Heart right ventricle (tissue), 16 donors: ENCODE data around the gene LDLRAD1. TPM values are rescaled to one million over a fixed set of nuclear protein-coding genes. Genes with fewer than 3 reads are reported as not detected.
"Not testable (repeated sequence)": the region's sequence is repeated elsewhere in the genome, so short reads cannot be mapped to it uniquely, and the experiment has no call there.

ENCODE experiments used
- ATAC-seq, 8 donors: fragments of 200-7000 bp; cut with Tn5 transposase; one replicate each; pipeline ENCODE4 v1.9.1; 2020; ENCODE audit warnings: mild to moderate bottlenecking in 8 of 8, moderate library complexity in 8 of 8, moderate number of reproducible peaks in 1 of 8
- DNase-seq, 2 donors: peaks; one replicate each; pipeline ENCODE4 v3.0.0-alpha.2; 2020
- H3K27ac ChIP-seq, 10 donors: fragments of 200-600 bp; sonication (generic) in 2 of 10; one replicate each; pipeline versions ENCODE4 v1.5.0 to v1.8.0; 2020 to 2022; ENCODE audit warnings: mild to moderate bottlenecking in 3 of 10
- H3K27me3 ChIP-seq, 7 donors: fragments of 200-600 bp; one replicate each; pipeline ENCODE4 v1.8.0; 2021 to 2022; ENCODE audit warnings: mild to moderate bottlenecking in 2 of 7
- H3K36me3 ChIP-seq, 9 donors: fragments of 200-600 bp; sonication (generic) in 1 of 9; one replicate each; pipeline versions ENCODE4 v1.5.0 to v1.8.0; 2020 to 2022; ENCODE audit warnings: mild to moderate bottlenecking in 2 of 9
- H3K4me1 ChIP-seq, 9 donors: fragments of 200-600 bp; sonication (generic) in 1 of 9; one replicate each; pipeline versions ENCODE4 v1.5.0 to v1.8.0; 2020 to 2022; ENCODE audit warnings: mild to moderate bottlenecking in 4 of 9
- H3K4me3 ChIP-seq, 10 donors: fragments of 200-600 bp; sonication (generic) in 2 of 10; one replicate each; pipeline versions ENCODE4 v1.5.0 to v1.8.0; 2020 to 2022; ENCODE audit warnings: mild to moderate bottlenecking in 7 of 10, moderate library complexity in 2 of 10
- H3K9me3 ChIP-seq, 11 donors: fragments of 200-600 bp in 10 of 11; sonication (generic) in 2 of 11; one replicate each; pipeline versions ENCODE4 v1.5.0 to v1.8.0; 2013 to 2022; ENCODE audit warnings: mild to moderate bottlenecking in 2 of 11, control low read depth in 1 of 11, moderate library complexity in 1 of 11
- WGBS, 2 donors: extraction: QIAGEN DNeasy Blood & Tissue Kit; methylation state at CpG; one replicate each; pipeline ENCODE4 v1.1.7; 2013; ENCODE audit warnings: inconsistent platforms in 1 of 2; 5-methylcytosine and 5-hydroxymethylcytosine counted together
- intact Hi-C, 10 donors: fragments of 100-400 bp; cut with DNase I; formaldehyde crosslinking; loops; one replicate each; pipeline versions ENCODE4 v1.11.1 to v1.14.2; 2022
- polyA plus RNA-seq, 2 donors: library from polyadenylated mRNA; stranded (reverse); fragments of 200-250 nt; gene quantifications; one replicate each; pipeline ENCODE4 v1.2.3, GENCODE V29; 2013
- total RNA-seq, 10 donors: library from RNA; stranded (reverse); fragmentation: NEBNext Ultra II Directional in 3 of 10; extraction: Animal tissue kit (Norgen Biotek cat#: 25700) in 3 of 10; gene quantifications; one replicate each; pipeline versions ENCODE4 v1.2.1 to v1.2.4, GENCODE V29; 2021 to 2023
- TF ChIP-seq, protein P1 (sequence below), 9 donors: fragments of 200-600 bp; sonication (generic) in 2 of 9; IDR thresholded peaks; one replicate each; pipeline versions ENCODE4 v1.5.0 to v1.8.0; 2021 to 2022; ENCODE audit warnings: antibody characterized with exemption in 9 of 9, mild to moderate bottlenecking in 5 of 9, moderate library complexity in 1 of 9
- donor health status: Arrhythmogenic right ventricular cardiomyopathy.
- donor health status: ischemic (EF 13 %, LVEDD 7.1; RV severe dilation, severe dysfunction).
- donor health status: healthy with polysubstance abuse.
- donor health status: DM: no; HTN: yes; CAD: no.
- donor health status: DM: no; HTN: no; CAD: no.
- donor health status: ischemic (EF 25% LVEDD 6.9; RV normal size, moderate dysfunction).
- donor health status: ischemic (EF 25% LVEDD 5.7; RV mildly dilated, moderate dysfunction).
- donor health status: healthy.
- donor health status: DM: yes; HTN: yes; CAD: no.
- donor health status: Ischemic cardiomyopathy.
- donor health status: ischemic (EF 35%, LVEDD 5.7; RV mildly dilated, moderate dysfunction).
- donor health status: nonischemic (EF 11% LVEDD 7.7; RV severe dilation, severe dysfunction).
- donor health status: DM: yes; HTN: yes; CAD: no.
- donor health status: PGD.
- donor health status: ischemic (EF 29% LVEDD 5.4; RV normal size, mild dysfunction).
- donor health status: nonischemic (EF 23%, LVEDD 6.1; RV moderate dilation, normal function).

Gene LDLRAD1
- total and polyA plus RNA-seq, 12 donors = not detected

DNA sequence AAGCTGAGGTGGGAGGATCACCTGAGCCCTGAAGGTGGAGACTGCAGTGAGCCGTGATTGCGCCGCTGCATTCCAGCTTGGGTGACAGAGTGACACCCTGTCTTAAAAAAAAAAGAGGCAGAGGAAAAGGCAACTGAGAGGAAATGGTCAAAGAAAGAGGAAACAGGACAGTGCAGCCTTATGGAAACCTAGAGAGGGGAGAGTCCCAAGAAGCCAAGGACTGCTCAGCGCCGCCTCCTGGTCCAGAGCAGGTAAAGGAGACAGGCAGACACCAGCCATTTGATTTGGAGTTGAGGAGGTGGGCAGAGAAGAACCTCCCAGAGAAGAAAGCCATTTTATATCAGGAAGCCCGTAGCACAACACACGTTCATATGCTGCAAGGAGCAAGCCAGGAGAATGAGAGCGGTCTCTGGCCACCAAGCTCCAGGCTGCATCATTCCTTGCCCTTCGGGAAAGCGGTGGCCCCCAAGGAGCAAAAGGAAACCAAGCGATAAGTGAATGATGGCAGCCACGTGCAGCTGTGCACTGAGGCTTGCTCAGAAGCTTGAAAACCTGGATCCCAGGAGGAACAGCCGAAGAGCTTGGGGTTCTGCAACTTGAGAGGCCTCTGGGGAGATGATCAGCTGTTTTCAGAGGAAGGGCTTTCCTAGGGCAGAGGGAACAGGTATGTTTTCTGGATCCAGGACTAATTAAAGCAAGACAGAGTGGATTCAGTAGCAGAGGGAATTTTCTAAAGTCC, 38.1 kb downstream of the LDLRAD1 start:
- Histone ChIP-seq H3K4me3 (no peak overlapping the region), H3K36me3 (no peaks in the 10 kb centered on the region), H3K27me3 (no peaks in the 10 kb centered on the region), H3K27ac (no peak overlapping the region), H3K9me3 (no peaks in the 10 kb centered on the region), H3K4me1 (peaks cover 0 to 14% (median 11%) of the 10 kb centered on the region in 9 donors)
- WGBS, 2 donors = 83 to 84% methylated on average over 13 of the region's 13 CpGs
- TF ChIP-seq, protein P1, sequence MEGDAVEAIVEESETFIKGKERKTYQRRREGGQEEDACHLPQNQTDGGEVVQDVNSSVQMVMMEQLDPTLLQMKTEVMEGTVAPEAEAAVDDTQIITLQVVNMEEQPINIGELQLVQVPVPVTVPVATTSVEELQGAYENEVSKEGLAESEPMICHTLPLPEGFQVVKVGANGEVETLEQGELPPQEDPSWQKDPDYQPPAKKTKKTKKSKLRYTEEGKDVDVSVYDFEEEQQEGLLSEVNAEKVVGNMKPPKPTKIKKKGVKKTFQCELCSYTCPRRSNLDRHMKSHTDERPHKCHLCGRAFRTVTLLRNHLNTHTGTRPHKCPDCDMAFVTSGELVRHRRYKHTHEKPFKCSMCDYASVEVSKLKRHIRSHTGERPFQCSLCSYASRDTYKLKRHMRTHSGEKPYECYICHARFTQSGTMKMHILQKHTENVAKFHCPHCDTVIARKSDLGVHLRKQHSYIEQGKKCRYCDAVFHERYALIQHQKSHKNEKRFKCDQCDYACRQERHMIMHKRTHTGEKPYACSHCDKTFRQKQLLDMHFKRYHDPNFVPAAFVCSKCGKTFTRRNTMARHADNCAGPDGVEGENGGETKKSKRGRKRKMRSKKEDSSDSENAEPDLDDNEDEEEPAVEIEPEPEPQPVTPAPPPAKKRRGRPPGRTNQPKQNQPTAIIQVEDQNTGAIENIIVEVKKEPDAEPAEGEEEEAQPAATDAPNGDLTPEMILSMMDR (IDR thresholded peaks at IDR 0.05) = no peak
- intact Hi-C loops = no loop called here
- DNase-seq (no peak), ATAC-seq (no peak)

DNA sequence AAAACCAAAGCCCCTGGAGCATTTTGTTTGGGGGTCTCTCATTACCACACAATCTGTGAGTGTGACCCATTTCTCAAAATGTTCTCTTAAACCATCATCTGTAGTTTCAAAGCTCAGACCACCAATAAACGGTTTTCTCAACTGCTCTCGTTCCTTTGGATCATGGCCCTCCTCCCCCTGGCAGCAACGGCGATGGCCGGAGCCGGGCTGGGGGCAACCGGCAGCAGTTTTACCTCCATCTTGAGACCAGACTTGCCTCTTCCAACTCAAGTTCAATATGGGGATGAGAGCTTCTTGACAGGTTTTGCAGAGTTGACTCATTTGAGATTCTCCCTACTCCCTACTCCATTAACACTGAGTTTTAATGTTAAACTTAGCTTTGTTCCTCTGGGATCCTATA, 42.1 kb downstream of the LDLRAD1 start:
- no peak overlapping the region for H3K27ac ChIP-seq
- ATAC-seq (no peak), DNase-seq (no peak)
- intact Hi-C loops = no loop called here
- H3K4me3 ChIP-seq = no peak overlapping the region
- H3K27me3 ChIP-seq = no peaks in the 10 kb centered on the region
- WGBS, 2 donors = 97% methylated on average over 7 of the region's 7 CpGs
- no peaks in the 10 kb centered on the region for H3K9me3 ChIP-seq
- TF ChIP-seq, protein P1 (IDR thresholded peaks at IDR 0.05) = no peak
- H3K4me1 ChIP-seq = no peaks in the 10 kb centered on the region
- H3K36me3 ChIP-seq = peaks cover 0 to 28% (median 0%) of the 10 kb centered on the region in 9 donors

DNA sequence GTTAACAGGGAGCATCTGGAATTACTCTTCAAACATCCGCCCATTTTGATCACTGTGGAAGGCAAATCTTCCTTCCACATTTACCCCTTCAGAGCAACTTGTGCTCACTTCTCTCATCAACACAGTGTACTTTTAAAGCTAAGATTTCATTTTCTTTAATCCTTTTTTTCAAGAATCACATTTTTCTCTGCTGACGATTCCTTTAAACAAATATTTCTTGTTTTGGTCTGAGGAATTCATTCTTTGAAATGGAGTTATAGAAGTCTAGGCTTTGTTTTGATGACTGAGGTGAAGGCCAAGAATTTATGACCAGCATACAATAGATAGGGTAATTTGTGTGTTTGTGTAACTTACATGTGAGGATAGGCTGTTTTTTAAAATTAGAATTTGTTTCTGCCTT, 46.3 kb downstream of the LDLRAD1 start:
- ATAC-seq (no peak), DNase-seq (no peak)
- intact Hi-C loops = loop anchor here in 1 of 10 donors (1.0 kb wide), 1 partner anchor 30 kb away; no protein-coding TSS in a partner anchor
- H3K4me1 ChIP-seq = peaks cover 0 to 9% (median 0%) of the 10 kb centered on the region in 9 donors
- H3K9me3 ChIP-seq = no peaks in the 10 kb centered on the region
- H3K27me3 ChIP-seq = no peaks in the 10 kb centered on the region
- TF ChIP-seq, protein P1 (IDR thresholded peaks at IDR 0.05) = no peak
- no peak overlapping the region for H3K27ac ChIP-seq
- H3K36me3 ChIP-seq = peaks cover 0 to 70% (median 17%) of the 10 kb centered on the region in 9 donors
- no peak overlapping the region for H3K4me3 ChIP-seq
- 93 to 96% methylated on average over 2 of the region's 2 CpGs for WGBS, 2 donors

DNA sequence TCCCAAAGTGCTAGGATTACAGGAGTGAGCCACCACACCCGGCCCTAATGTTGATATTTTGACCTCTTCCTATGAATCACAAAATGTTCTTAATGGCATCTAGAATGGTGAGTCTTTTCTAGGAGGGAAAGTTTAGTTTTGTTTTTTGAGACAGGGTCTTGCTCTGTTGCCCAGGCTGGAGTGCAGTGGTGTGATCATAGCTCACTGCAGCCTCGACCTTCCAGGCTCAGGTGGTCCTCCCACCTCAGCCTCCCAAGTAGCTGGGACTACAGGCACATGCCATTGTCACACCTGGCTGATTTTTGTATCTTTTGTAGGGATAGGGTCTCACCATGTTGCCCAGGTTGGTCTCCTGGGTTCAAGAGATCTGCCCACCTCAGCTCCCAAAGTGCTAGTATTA, 48.7 kb downstream of the LDLRAD1 start:
- intact Hi-C loops = not testable (repeated sequence)
- peaks cover 0 to 94% (median 24%) of the 10 kb centered on the region in 9 donors for H3K36me3 ChIP-seq

DNA sequence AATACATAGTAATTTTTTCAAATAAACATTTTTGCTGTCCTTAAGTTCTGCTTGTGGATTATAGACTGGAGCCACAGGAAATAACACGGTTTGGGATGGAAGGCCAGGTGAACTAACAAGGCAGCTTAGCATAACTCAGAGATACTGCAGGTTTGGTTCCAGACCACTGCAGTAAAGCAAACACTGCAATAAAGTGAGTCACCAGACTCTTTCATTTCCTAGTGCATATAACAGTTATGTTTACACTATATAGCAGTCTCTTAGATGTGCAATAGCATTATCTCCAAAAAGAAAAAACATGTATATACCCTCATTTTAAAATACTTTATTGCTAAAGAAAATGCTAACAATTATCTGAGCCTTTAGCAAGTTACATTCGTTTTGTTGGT, 49.9 kb downstream of the LDLRAD1 start:
- Histone ChIP-seq H3K4me3 (no peak overlapping the region), H3K9me3 (no peaks in the 10 kb centered on the region), H3K27ac (peak overlapping the region in 1 of 10 donors; percentile 34), H3K27me3 (no peaks in the 10 kb centered on the region), H3K4me1 (peaks cover 0 to 9% (median 0%) of the 10 kb centered on the region in 9 donors), H3K36me3 (peaks cover 0 to 100% (median 27%) of the 10 kb centered on the region in 9 donors)
- WGBS, 2 donors = 91 to 92% methylated on average over 2 of the region's 2 CpGs
- TF ChIP-seq, protein P1 (IDR thresholded peaks at IDR 0.05) = no peak
- intact Hi-C loops = no loop called here
- no peak for ATAC-seq
- DNase-seq = no peak

More for the DNA sequence above, 48.7 kb downstream of the LDLRAD1 start:
- H3K4me3 ChIP-seq, H3K27me3 ChIP-seq, H3K4me1 ChIP-seq, ATAC-seq, H3K9me3 ChIP-seq, H3K27ac ChIP-seq, DNase-seq: not testable (repeated sequence)
- 94 to 100% methylated on average over 2 of the region's 2 CpGs for WGBS, 2 donors
